Heart right ventricle (tissue), 16 donors: ENCODE results near the gene BCORL1. TPM values are rescaled to one million over a fixed set of nuclear protein-coding genes. Genes with fewer than 3 reads are reported as not detected.

Source experiments
- ATAC-seq, 8 donors: fragments of 200-7000 bp; cut with Tn5 transposase; one replicate each; pipeline ENCODE4 v1.9.1; 2020; ENCODE audit warnings: mild to moderate bottlenecking in 8 of 8, moderate library complexity in 8 of 8, moderate number of reproducible peaks in 1 of 8
- DNase-seq, 2 donors: peaks; one replicate each; pipeline ENCODE4 v3.0.0-alpha.2; 2020
- H3K27ac ChIP-seq, 10 donors: fragments of 200-600 bp; sonication (generic) in 2 of 10; one replicate each; pipeline versions ENCODE4 v1.5.0 to v1.8.0; 2020 to 2022; ENCODE audit warnings: mild to moderate bottlenecking in 3 of 10
- H3K27me3 ChIP-seq, 7 donors: fragments of 200-600 bp; one replicate each; pipeline ENCODE4 v1.8.0; 2021 to 2022; ENCODE audit warnings: mild to moderate bottlenecking in 2 of 7
- H3K36me3 ChIP-seq, 9 donors: fragments of 200-600 bp; sonication (generic) in 1 of 9; one replicate each; pipeline versions ENCODE4 v1.5.0 to v1.8.0; 2020 to 2022; ENCODE audit warnings: mild to moderate bottlenecking in 2 of 9
- H3K4me1 ChIP-seq, 9 donors: fragments of 200-600 bp; sonication (generic) in 1 of 9; one replicate each; pipeline versions ENCODE4 v1.5.0 to v1.8.0; 2020 to 2022; ENCODE audit warnings: mild to moderate bottlenecking in 4 of 9
- H3K4me3 ChIP-seq, 10 donors: fragments of 200-600 bp; sonication (generic) in 2 of 10; one replicate each; pipeline versions ENCODE4 v1.5.0 to v1.8.0; 2020 to 2022; ENCODE audit warnings: mild to moderate bottlenecking in 7 of 10, moderate library complexity in 2 of 10
- H3K9me3 ChIP-seq, 11 donors: fragments of 200-600 bp in 10 of 11; sonication (generic) in 2 of 11; one replicate each; pipeline versions ENCODE4 v1.5.0 to v1.8.0; 2013 to 2022; ENCODE audit warnings: mild to moderate bottlenecking in 2 of 11, control low read depth in 1 of 11, moderate library complexity in 1 of 11
- CTCF ChIP-seq, 9 donors: fragments of 200-600 bp; sonication (generic) in 2 of 9; IDR thresholded peaks; one replicate each; pipeline versions ENCODE4 v1.5.0 to v1.8.0; 2021 to 2022; ENCODE audit warnings: antibody characterized with exemption in 9 of 9, mild to moderate bottlenecking in 5 of 9, moderate library complexity in 1 of 9
- WGBS, 2 donors: extraction: QIAGEN DNeasy Blood & Tissue Kit; methylation state at CpG; one replicate each; pipeline ENCODE4 v1.1.7; 2013; ENCODE audit warnings: inconsistent platforms in 1 of 2; 5-methylcytosine and 5-hydroxymethylcytosine counted together
- intact Hi-C, 10 donors: fragments of 100-400 bp; cut with DNase I; formaldehyde crosslinking; loops; one replicate each; pipeline versions ENCODE4 v1.11.1 to v1.14.2; 2022
- polyA plus RNA-seq, 2 donors: library from polyadenylated mRNA; stranded (reverse); fragments of 200-250 nt; gene quantifications; one replicate each; pipeline ENCODE4 v1.2.3, GENCODE V29; 2013
- total RNA-seq, 10 donors: library from RNA; stranded (reverse); fragmentation: NEBNext Ultra II Directional in 3 of 10; extraction: Animal tissue kit (Norgen Biotek cat#: 25700) in 3 of 10; gene quantifications; one replicate each; pipeline versions ENCODE4 v1.2.1 to v1.2.4, GENCODE V29; 2021 to 2023
- donor health status: Arrhythmogenic right ventricular cardiomyopathy.
- donor health status: ischemic (EF 13 %, LVEDD 7.1; RV severe dilation, severe dysfunction).
- donor health status: healthy with polysubstance abuse.
- donor health status: DM: no; HTN: yes; CAD: no.
- donor health status: DM: no; HTN: no; CAD: no.
- donor health status: ischemic (EF 25% LVEDD 6.9; RV normal size, moderate dysfunction).
- donor health status: ischemic (EF 25% LVEDD 5.7; RV mildly dilated, moderate dysfunction).
- donor health status: healthy.
- donor health status: DM: yes; HTN: yes; CAD: no.
- donor health status: Ischemic cardiomyopathy.
- donor health status: ischemic (EF 35%, LVEDD 5.7; RV mildly dilated, moderate dysfunction).
- donor health status: nonischemic (EF 11% LVEDD 7.7; RV severe dilation, severe dysfunction).
- donor health status: DM: yes; HTN: yes; CAD: no.
- donor health status: PGD.
- donor health status: ischemic (EF 29% LVEDD 5.4; RV normal size, mild dysfunction).
- donor health status: nonischemic (EF 23%, LVEDD 6.1; RV moderate dilation, normal function).

BCORL1 gene
- total and polyA plus RNA-seq, 12 donors = 2.1 to 12.8 (median 7.8) TPM

- WGBS, 2 donors = 78% methylated on average over 7 of the region's 7 CpGs
- TF ChIP-seq CTCF (IDR thresholded peaks at IDR 0.05) = no peak
These were observed 76.2 kb downstream of the BCORL1 start for GRCh38 chrX:130058652-130059051.

GRCh38 chrX:130060122-130061069 is 78.0 kb downstream of the BCORL1 start:
- H3K4me1 ChIP-seq = peaks cover 0 to 12% (median 3%) of the 10 kb centered on the region in 9 donors
- H3K27ac ChIP-seq = peak overlapping the region in 8 of 10 donors; percentile 25 to 69 (median 58)
- H3K9me3 ChIP-seq = no peaks in the 10 kb centered on the region
- H3K27me3 ChIP-seq = no peaks in the 10 kb centered on the region
- peak overlapping the region; percentile 28 to 64 (median 57) for H3K4me3 ChIP-seq
- 1% methylated on average over 34 to 69 of the region's 87 CpGs for WGBS, 2 donors
- DNase-seq (peak; percentile 69 to 86), ATAC-seq (peak; percentile 91 to 97 (median 94))
- peaks cover 0 to 18% (median 0%) of the 10 kb centered on the region in 9 donors for H3K36me3 ChIP-seq
- intact Hi-C loops = loop anchor here in 8 of 10 donors (1.0 to 10.0 kb wide), 10 partner anchors 128 to 456 kb away; no protein-coding TSS in a partner anchor
- peak; percentile 67 to 90 (median 85) for TF ChIP-seq CTCF (IDR thresholded peaks at IDR 0.05)

More at GRCh38 chrX:130058652-130059051, 76.2 kb downstream of the BCORL1 start:
- intact Hi-C loops = loop anchor here in 2 of 10 donors (10.0 kb wide), 2 partner anchors 134 to 454 kb away; no protein-coding TSS in a partner anchor
- H3K27ac ChIP-seq = no peak overlapping the region
- H3K4me1 ChIP-seq = peaks cover 0 to 12% (median 3%) of the 10 kb centered on the region in 9 donors
- H3K27me3 ChIP-seq = no peaks in the 10 kb centered on the region
- ATAC-seq (no peak), DNase-seq (no peak)
- H3K9me3 ChIP-seq = no peaks in the 10 kb centered on the region
- H3K36me3 ChIP-seq = peaks cover 0 to 18% (median 0%) of the 10 kb centered on the region in 9 donors
- H3K4me3 ChIP-seq = no peak overlapping the region

- H3K4me1 ChIP-seq = no peaks in the 10 kb centered on the region
- no peak for TF ChIP-seq CTCF (IDR thresholded peaks at IDR 0.05)
- no peak overlapping the region for H3K27ac ChIP-seq
- ATAC-seq (peak in 1 of 8 donors; percentile 27), DNase-seq (no peak)
- no peak overlapping the region for H3K4me3 ChIP-seq
- peaks cover 0 to 75% (median 0%) of the 10 kb centered on the region in 9 donors for H3K36me3 ChIP-seq
- intact Hi-C loops = loop anchor here in 2 of 10 donors (10.0 kb wide), 2 partner anchors 142 to 462 kb away; no protein-coding TSS in a partner anchor
- WGBS, 2 donors = 86 to 93% methylated on average over 13 to 15 of the region's 15 CpGs
- no peaks in the 10 kb centered on the region for H3K27me3 ChIP-seq
- H3K9me3 ChIP-seq = no peaks in the 10 kb centered on the region
These were observed 84.7 kb downstream of the BCORL1 start for GRCh38 chrX:130066975-130067615.
